Measurements from ENCODE around the gene CORT. TPM values are rescaled to one million over a fixed set of nuclear protein-coding genes. Genes with fewer than 3 reads are reported as not detected.

CORT gene
- total RNA-seq, 2 experiments from 2014 or later = 0.66 TPM; not detected in 1

DNA sequence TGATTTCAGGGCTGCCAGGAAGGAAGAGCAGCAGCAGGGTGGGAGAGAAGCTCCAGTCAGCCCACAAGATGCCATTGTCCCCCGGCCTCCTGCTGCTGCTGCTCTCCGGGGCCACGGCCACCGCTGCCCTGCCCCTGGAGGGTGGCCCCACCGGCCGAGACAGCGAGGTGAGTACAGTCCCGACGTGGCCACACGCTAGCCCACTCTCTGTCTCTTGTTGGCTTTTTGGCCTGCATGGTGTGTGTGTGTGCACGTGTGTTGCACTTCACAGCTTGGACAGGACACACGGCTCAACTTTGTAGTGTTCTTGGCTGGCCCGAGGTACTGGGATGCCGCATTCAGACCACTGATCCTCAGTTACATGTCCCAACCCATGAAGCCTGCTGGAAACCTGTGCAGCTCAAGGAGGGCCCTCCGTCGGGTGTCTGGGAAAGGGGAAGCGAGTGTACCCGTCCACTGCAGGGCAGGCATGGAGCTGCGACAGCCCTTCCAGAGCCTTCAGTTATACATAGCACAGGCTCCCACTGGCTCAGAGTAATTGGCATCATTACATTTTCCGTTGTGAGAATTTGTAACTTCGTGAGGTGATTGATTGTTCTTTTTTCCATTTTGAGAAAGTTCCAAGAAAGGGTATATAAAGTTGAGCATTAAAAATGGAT is 454 bp downstream of the CORT start:
- no peak for TF ChIP-seq EZH2phosphoT487 (IDR thresholded peaks at IDR 0.05; ENCODE audit: borderline replicate concordance, low read depth, low read length)
- TF ChIP-seq, protein P1, sequence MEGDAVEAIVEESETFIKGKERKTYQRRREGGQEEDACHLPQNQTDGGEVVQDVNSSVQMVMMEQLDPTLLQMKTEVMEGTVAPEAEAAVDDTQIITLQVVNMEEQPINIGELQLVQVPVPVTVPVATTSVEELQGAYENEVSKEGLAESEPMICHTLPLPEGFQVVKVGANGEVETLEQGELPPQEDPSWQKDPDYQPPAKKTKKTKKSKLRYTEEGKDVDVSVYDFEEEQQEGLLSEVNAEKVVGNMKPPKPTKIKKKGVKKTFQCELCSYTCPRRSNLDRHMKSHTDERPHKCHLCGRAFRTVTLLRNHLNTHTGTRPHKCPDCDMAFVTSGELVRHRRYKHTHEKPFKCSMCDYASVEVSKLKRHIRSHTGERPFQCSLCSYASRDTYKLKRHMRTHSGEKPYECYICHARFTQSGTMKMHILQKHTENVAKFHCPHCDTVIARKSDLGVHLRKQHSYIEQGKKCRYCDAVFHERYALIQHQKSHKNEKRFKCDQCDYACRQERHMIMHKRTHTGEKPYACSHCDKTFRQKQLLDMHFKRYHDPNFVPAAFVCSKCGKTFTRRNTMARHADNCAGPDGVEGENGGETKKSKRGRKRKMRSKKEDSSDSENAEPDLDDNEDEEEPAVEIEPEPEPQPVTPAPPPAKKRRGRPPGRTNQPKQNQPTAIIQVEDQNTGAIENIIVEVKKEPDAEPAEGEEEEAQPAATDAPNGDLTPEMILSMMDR (conservative IDR thresholded peaks at IDR 0.05; ENCODE audit: low read length) = no peak
- peaks cover 12% of the 10 kb centered on the region; the same call in 1 of the 2 replicates for H3K36me3 ChIP-seq (ENCODE audit: insufficient read depth, low read length)
- H3K79me2 ChIP-seq (ENCODE audit: insufficient read depth, low read depth, low read length) = no peaks in the 10 kb centered on the region
- intact Hi-C loops (cut with micrococcal nuclease; ENCODE audit: unreplicated experiment) = no loop called here
- H2AFZ ChIP-seq (ENCODE audit: low read length) = no peak overlapping the region
- no peaks in the 10 kb centered on the region for H4K20me1 ChIP-seq (ENCODE audit: insufficient read depth, low read length)
- ChIA-PET CTCF (ENCODE audit: unreplicated experiment) (no interaction called here), POLR2A (no interaction called here)
- H3K4me2 ChIP-seq (ENCODE audit: low read length) = no peak overlapping the region
- H3K4me3 ChIP-seq (ENCODE audit: low read depth, low read length, poor library complexity, severe bottlenecking) = no peak overlapping the region
- H3K27ac ChIP-seq (ENCODE audit: low read depth, low read length, poor library complexity, severe bottlenecking) = no peak overlapping the region
- no TSS peak for BruUV-seq (replicated peaks)
- no peaks in the 10 kb centered on the region for H3K4me1 ChIP-seq (ENCODE audit: insufficient read depth, low read length, poor library complexity, severe bottlenecking)
- H3K9me3 ChIP-seq (ENCODE audit: low read length) = no peaks in the 10 kb centered on the region
- no peaks in the 10 kb centered on the region for H3K9me2 ChIP-seq (ENCODE audit: insufficient read depth, low read length)
- no peak for DNase-seq (ENCODE audit: low spot score)

DNA sequence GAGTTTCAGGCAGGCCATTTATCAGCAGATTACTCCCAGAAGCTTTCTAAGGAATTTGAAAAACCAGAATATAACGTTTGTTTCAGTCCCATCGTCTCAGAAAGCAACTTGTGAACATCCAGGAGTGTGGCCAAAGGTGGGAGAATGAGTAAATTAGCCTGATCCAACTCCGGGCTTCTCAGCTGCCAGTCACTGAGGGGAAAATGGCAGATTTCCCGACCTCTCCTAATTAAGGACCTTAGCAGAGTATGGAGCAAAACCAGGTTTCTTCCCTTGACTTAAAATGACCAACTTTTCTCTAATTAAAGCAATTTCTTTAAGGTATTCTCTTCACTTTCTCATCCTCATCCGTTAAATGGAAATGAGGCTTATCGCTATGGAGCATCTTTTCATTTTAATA is 1.0 kb downstream of the CORT start:
- H3K4me1 ChIP-seq (ENCODE audit: insufficient read depth, low read length, poor library complexity, severe bottlenecking) = no peaks in the 10 kb centered on the region
- H3K36me3 ChIP-seq (ENCODE audit: insufficient read depth, low read length) = peaks cover 15% of the 10 kb centered on the region
- no peak overlapping the region for H3K4me2 ChIP-seq (ENCODE audit: low read length)
- DNase-seq (ENCODE audit: low spot score) = no peak
- H3K79me2 ChIP-seq (ENCODE audit: insufficient read depth, low read depth, low read length) = no peaks in the 10 kb centered on the region
- no peaks in the 10 kb centered on the region for H4K20me1 ChIP-seq (ENCODE audit: insufficient read depth, low read length)
- intact Hi-C loops (cut with micrococcal nuclease; ENCODE audit: unreplicated experiment) = no loop called here
- ChIA-PET CTCF (ENCODE audit: unreplicated experiment) (no interaction called here), POLR2A (no interaction called here)
- BruUV-seq (replicated peaks) = no TSS peak
- H3K4me3 ChIP-seq (ENCODE audit: low read depth, low read length, poor library complexity, severe bottlenecking) = no peak overlapping the region
- TF ChIP-seq, protein P1 (conservative IDR thresholded peaks at IDR 0.05; ENCODE audit: low read length) = no peak
- TF ChIP-seq EZH2phosphoT487 (IDR thresholded peaks at IDR 0.05; ENCODE audit: borderline replicate concordance, low read depth, low read length) = no peak
- no peak overlapping the region for H2AFZ ChIP-seq (ENCODE audit: low read length)
- no peak overlapping the region for H3K27ac ChIP-seq (ENCODE audit: low read depth, low read length, poor library complexity, severe bottlenecking)
- no peaks in the 10 kb centered on the region for H3K9me3 ChIP-seq (ENCODE audit: low read length)
- no peaks in the 10 kb centered on the region for H3K9me2 ChIP-seq (ENCODE audit: insufficient read depth, low read length)

DNA sequence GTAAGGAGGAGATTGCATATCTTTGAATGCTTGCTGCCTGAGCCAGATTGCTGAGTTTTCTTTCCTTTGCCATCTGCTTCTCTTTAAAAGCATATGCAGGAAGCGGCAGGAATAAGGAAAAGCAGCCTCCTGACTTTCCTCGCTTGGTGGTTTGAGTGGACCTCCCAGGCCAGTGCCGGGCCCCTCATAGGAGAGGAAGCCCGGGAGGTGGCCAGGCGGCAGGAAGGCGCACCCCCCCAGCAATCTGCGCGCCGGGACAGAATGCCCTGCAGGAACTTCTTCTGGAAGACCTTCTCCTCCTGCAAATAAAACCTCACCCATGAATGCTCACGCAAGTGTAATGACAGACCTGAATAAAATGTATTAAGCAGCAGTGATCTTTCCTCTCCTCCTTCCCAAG is 1.5 kb downstream of the CORT start:
- no peaks in the 10 kb centered on the region for H3K4me1 ChIP-seq (ENCODE audit: insufficient read depth, low read length, poor library complexity, severe bottlenecking)
- TF ChIP-seq, protein P1 (conservative IDR thresholded peaks at IDR 0.05; ENCODE audit: low read length) = no peak
- intact Hi-C loops (cut with micrococcal nuclease; ENCODE audit: unreplicated experiment) = no loop called here
- H2AFZ ChIP-seq (ENCODE audit: low read length) = no peak overlapping the region
- H3K9me3 ChIP-seq (ENCODE audit: low read length) = no peaks in the 10 kb centered on the region
- H3K4me2 ChIP-seq (ENCODE audit: low read length) = no peak overlapping the region
- H3K36me3 ChIP-seq (ENCODE audit: insufficient read depth, low read length) = peaks cover 19% of the 10 kb centered on the region
- H3K9me2 ChIP-seq (ENCODE audit: insufficient read depth, low read length) = no peaks in the 10 kb centered on the region
- H3K79me2 ChIP-seq (ENCODE audit: insufficient read depth, low read depth, low read length) = no peaks in the 10 kb centered on the region
- no peak for DNase-seq (ENCODE audit: low spot score)
- H4K20me1 ChIP-seq (ENCODE audit: insufficient read depth, low read length) = no peaks in the 10 kb centered on the region
- no peak overlapping the region for H3K27ac ChIP-seq (ENCODE audit: low read depth, low read length, poor library complexity, severe bottlenecking)
- H3K4me3 ChIP-seq (ENCODE audit: low read depth, low read length, poor library complexity, severe bottlenecking) = no peak overlapping the region
- BruUV-seq (replicated peaks) = TSS peak; percentile 47
- POLR2A ChIA-PET = no interaction called here
- CTCF ChIA-PET (ENCODE audit: unreplicated experiment) = no interaction called here

All from OCI-LY7 (cell line).